Measurements from ENCODE around the gene PRTN3.
A peak's percentile ranks its signal among the peaks of the same experiment; 100 is the strongest.
"Not testable (repeated sequence)": the region's sequence is repeated elsewhere in the genome, so short reads cannot be mapped to it uniquely, and the experiment has no call there.

The PRTN3 gene

DNA sequence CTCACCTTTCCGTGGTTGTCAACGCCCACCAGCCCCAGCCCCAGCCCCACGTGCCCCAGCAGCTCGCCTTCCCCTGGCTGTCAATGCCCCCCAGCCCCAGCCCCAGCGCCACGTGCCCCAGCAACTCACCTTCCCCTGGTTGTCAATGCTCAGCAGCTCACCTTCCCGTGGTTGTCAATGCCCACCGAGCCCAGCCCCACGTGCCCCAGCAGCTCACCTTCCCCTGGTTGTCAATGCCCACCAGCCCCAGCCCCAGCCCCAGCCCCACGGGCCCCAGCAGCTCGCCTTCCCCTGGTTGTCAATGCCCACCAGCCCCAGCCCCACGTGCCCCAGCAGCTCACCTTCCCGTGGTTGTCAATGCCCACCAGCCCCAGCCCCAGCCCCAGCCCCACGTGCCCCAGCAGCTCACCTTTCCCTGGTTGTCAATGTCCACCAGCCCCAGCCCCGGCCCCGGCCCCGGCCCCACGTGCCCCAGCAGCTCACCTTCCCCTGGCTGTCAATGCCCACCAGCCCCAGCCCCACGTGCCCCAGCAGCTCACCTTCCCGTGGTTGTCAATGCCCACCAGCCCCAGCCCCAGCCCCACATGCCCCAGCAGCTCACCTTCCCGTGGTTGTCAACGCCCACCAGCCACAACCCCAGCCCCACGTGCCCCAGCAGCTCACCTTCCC is 37.3 kb downstream of the PRTN3 start:
- peaks cover 12% of the 10 kb centered on the region for H3K36me3 Mint-ChIP-seq (ENCODE audit: low read depth)
- H3K9me3 Mint-ChIP-seq; H3K4me1 Mint-ChIP-seq (ENCODE audit: low read depth); H3K27me3 Mint-ChIP-seq (ENCODE audit: low read depth); DNase-seq (ENCODE audit: low spot score); H3K4me3 Mint-ChIP-seq; H3K27ac Mint-ChIP-seq: not testable (repeated sequence)

DNA sequence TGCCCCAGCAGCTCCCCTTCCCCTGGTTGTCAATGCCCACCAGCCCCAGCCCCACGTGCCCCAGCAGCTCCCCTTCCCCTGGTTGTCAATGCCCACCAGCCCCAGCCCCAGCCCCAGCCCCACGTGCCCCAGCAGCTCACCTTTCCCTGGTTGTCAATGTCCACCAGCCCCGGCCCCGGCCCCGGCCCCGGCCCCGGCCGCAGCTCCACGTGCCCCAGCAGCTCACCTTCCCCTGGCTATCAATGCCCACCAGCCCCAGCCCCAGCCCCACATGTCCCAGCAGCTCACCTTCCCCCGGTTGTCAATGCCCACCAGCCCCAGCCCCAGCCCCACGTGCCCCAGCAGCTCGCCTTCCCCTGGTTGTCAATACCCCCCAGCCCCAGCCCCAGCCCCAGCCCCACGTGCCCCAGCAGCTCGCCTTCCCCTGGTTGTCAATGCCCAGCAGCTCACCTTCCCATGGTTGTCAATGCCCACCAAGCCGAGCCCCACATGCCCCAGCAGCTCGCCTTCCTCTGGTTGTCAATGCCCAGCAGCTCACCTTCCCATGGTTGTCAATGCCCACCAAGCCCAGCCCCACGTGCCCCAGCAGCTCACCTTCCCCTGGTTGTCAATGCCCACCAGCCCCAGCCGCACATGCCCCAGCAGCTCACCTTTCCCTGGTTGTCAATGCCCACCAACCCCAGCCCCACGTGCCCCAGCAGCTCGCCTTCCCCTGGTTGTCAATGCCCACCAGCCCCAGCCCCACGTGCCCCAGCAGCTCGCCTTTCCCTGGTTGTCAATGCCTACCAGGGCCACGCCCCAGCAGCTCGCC is 38.2 kb downstream of the PRTN3 start:
- peaks cover 10% of the 10 kb centered on the region for H3K36me3 Mint-ChIP-seq (ENCODE audit: low read depth)
- not testable (repeated sequence) for H3K4me3 Mint-ChIP-seq; DNase-seq (ENCODE audit: low spot score)

DNA sequence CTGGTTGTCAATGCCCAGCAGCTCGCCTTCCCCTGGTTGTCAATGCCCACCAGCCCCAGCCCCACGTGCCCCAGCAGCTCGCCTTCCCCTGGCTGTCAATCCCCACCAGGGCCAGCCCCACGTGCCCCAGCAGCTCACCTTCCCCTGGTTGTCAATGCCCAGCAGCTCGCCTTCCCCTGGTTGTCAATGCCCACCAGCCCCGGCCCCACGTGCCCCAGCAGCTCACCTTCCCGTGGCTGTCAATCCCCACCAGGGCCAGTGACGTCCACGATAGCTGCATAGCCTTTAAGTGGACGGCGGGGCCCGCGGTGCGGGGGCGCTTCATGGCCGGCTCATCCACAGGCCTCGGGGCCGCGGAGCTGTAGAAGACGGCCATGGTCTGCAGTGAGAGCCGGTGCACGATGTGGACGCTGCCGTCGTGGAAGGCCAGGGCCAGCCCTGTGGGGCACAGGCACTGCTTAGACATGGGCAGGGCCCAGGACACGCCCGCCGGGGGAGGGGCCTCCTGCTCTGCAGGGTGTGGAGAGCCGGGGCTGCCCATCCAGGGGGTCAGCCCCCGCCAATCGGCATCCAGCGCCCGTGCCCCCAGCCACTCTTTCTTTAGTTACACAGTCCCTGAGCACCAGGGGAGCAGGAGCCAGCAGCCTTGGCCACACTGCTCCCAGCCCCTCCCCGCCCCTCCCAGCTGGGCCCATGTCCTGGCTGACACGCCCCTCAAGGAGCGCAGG is 39.1 kb downstream of the PRTN3 start:
- Mint-ChIP-seq H3K4me1 (ENCODE audit: low read depth) (no peaks in the 10 kb centered on the region), H3K36me3 (ENCODE audit: low read depth) (peaks cover 10% of the 10 kb centered on the region), H3K27ac (no peak overlapping the region), H3K9me3 (no peaks in the 10 kb centered on the region), H3K4me3 (no peak overlapping the region), H3K27me3 (ENCODE audit: low read depth) (no peaks in the 10 kb centered on the region)
- DNase-seq (ENCODE audit: low spot score) = no peak

More for the DNA sequence above, 38.2 kb downstream of the PRTN3 start:
- H3K27ac Mint-ChIP-seq = peak overlapping the region; percentile 31
- H3K4me1 Mint-ChIP-seq (ENCODE audit: low read depth); H3K9me3 Mint-ChIP-seq; H3K27me3 Mint-ChIP-seq (ENCODE audit: low read depth): not testable (repeated sequence)

DNA sequence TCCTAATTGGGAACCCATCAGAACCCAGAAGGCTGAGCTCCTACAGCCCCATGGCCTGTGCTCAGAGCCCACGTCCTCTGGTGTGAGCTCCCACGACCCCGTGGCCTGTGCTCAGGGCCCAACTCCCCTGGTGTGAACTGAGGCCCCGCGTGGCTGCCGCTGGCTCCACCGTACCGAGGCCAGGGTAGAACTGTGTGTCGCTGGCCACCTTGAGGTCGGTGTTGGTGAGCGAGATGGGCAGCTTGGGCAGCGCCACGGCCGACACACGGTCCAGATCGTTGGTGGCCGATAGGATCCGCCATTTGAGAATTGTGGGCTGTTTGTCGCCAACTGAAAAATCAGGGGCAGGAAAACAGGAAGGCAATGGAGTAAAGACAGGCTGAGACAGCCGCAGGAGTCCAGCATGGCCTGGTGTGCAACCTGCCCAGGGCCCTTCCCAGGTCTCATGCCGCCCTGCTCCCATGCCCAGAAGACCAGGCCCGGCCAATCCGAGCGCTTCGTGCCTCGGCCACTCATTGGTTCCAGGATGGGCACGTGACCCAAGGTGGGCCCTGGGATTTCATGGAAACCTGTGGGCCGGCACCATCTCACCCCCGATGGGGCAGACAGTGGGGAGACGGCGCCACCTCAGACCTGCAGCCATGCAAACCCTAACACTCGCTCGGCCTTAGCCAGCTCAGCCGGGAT is 40.7 kb downstream of the PRTN3 start:
- DNase-seq (ENCODE audit: low spot score) = no peak
- Mint-ChIP-seq H3K4me3 (no peak overlapping the region), H3K27ac (no peak overlapping the region), H3K4me1 (ENCODE audit: low read depth) (no peaks in the 10 kb centered on the region), H3K36me3 (ENCODE audit: low read depth) (peaks cover 10% of the 10 kb centered on the region), H3K9me3 (no peaks in the 10 kb centered on the region), H3K27me3 (ENCODE audit: low read depth) (no peaks in the 10 kb centered on the region)

DNA sequence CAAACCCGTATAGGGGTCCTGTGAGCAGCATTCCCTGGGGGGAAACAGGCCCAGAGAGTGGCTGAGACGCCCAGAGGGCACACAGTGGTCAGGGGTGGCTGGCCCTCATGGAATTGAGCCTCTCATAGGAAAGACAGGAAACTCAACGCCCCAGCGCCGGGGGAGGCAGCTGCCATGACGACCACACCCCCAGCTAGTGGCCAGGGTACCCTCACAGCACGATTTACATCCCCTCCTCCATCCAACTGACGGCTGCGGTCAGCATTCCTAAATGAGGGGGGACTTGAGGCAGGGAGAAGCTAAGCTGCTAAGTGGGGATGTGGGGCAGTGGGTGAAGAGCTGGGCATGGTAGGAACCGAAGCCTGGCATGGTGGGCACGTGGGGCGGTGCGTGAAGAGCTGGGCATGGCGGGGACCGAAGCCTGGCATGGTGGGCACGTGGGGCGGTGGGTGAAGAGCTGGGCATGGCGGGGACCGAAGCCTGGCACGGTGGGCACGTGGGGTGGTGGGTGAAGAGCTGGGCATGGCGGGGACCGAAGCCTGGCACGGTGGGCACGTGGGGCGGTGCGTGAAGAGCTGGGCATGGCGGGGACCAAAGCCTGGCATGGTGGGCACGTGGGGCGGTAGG is 42.2 kb downstream of the PRTN3 start:
- H3K27ac Mint-ChIP-seq = no peak overlapping the region
- peaks cover 10% of the 10 kb centered on the region for H3K36me3 Mint-ChIP-seq (ENCODE audit: low read depth)
- H3K9me3 Mint-ChIP-seq = no peaks in the 10 kb centered on the region
- no peak for DNase-seq (ENCODE audit: low spot score)
- H3K4me1 Mint-ChIP-seq (ENCODE audit: low read depth) = no peaks in the 10 kb centered on the region
- H3K4me3 Mint-ChIP-seq = no peak overlapping the region
- no peaks in the 10 kb centered on the region for H3K27me3 Mint-ChIP-seq (ENCODE audit: low read depth)

DNA sequence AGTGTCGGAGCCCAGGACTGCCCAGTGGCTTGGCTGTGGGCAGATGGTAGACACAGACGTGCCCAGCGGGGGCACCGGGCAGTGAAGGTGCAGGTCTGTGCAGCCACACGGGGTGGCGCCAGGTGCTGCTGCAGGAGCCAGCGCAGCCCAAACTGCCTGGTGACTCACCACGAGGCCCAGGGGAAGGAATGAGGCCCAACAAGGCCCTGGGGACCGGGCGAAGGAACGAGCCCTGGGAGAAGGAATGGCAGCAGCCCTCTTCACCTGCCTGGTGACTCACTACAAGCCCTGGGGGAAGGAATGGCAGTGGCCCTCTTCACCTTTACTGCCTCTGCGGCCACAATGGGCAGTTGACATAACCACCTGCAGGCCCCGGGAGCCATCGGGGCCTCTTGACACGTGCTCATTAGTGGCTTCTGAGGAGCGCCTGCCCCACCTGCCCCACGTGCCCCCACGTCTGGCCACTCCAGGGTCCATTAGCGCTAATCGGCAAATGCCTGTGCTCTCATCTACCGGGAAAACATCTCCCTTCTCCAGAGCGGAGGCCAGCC is 42.9 kb downstream of the PRTN3 start:
- Mint-ChIP-seq H3K4me3 (no peak overlapping the region), H3K27ac (no peak overlapping the region), H3K4me1 (ENCODE audit: low read depth) (peaks cover under 1% of the 10 kb centered on the region), H3K36me3 (ENCODE audit: low read depth) (peaks cover 11% of the 10 kb centered on the region), H3K9me3 (no peaks in the 10 kb centered on the region), H3K27me3 (ENCODE audit: low read depth) (no peaks in the 10 kb centered on the region)
- DNase-seq (ENCODE audit: low spot score) = no peak

DNA sequence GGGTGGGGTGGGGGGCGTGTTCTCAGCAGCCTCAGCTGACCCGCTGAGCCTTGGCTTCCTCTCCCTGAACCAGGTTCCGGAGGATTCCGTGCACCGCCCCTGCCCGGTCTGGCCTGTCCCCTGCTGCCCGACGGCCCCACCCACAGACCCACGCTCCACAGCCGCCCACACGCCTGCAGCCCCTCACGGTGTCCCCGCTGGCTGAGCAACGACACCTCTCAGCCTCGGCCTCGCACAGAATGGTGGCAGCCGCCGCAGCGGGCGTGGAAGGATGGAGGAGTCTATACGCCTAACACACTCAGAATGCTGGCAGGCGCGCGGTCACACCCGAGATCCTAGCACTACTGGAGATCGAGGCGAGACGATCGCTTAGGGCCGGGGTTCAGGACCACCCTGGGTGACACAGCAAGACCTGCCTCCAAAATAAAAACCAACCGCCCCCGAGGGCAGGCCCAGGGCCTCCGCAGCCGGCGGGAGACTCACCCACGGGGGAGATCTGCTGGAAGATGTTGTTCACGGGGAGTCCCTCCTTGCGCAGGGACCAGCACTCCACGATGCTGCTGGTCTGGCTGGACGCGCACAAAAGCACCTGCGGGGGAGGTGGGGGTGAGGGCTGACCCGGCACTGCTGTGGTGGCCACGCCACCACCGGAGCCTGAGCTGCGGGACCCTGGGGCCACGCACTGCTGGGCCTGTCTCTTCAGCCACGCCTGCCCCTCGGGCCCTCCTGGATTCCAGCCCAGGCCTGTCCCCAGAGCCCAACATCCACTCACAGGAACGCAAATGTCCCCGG is 43.8 kb downstream of the PRTN3 start:
- DNase-seq (ENCODE audit: low spot score) = no peak
- H3K36me3 Mint-ChIP-seq (ENCODE audit: low read depth) = peaks cover 15% of the 10 kb centered on the region
- no peak overlapping the region for H3K27ac Mint-ChIP-seq
- H3K4me1 Mint-ChIP-seq (ENCODE audit: low read depth) = peaks cover 7% of the 10 kb centered on the region
- H3K27me3 Mint-ChIP-seq (ENCODE audit: low read depth) = no peaks in the 10 kb centered on the region
- H3K9me3 Mint-ChIP-seq = no peaks in the 10 kb centered on the region
- H3K4me3 Mint-ChIP-seq = no peak overlapping the region

DNA sequence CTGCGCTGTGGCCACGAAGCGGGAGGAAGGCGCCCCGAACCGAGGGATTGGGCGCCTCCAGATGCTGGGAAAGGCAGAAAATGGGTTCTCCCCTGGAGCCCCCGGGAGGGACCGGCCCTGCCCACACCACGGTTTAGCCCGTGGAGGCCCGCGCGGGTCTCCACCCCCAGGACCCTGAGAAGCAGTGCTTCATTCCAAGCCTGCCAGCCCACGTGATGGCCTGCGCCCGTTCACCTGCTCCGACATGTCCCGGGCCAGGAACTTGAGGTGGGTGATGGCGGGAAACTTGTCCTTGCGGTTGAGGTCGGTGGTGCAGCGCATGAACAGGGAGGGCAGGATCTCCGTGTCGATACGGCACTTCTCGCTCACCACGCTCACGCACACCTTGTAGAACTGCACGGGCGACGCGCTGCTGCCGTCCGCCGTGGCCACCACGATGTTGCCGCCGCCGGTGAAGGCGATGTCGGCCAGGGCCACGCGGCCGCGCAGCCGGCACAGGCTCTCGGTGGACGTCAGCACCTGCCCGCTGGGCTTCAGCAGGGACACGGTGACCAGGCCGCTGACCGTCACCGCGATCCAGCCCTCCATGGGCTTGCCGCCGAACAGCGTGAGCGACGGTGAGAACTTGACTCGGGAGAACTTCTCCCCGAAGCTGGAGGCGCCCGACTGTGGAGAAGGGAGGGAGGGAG is 44.9 kb downstream of the PRTN3 start:
- Mint-ChIP-seq H3K9me3 (no peaks in the 10 kb centered on the region), H3K36me3 (ENCODE audit: low read depth) (peaks cover 16% of the 10 kb centered on the region), H3K27me3 (ENCODE audit: low read depth) (no peaks in the 10 kb centered on the region), H3K27ac (no peak overlapping the region), H3K4me1 (ENCODE audit: low read depth) (peaks cover 7% of the 10 kb centered on the region), H3K4me3 (no peak overlapping the region)
- no peak for DNase-seq (ENCODE audit: low spot score)

DNA sequence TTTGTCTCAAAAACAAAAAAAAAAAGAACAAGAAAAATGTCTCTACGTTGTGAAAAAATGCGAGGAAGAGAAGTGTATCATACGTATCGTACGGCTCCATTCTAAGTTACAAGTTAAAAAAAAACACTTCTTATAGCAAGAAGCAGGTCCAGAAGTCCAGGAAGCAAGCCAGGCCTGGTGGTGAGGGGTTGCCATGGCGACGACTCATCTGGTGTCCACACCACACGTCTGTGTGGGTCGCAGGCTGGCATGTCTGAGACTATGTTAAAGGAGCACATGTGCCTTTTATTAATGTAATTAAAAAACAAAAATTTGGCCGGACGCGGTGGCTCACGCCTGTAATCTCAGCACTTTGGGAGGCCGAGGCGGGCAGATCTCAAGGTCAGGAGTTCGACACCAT is 46.3 kb downstream of the PRTN3 start:
- H3K36me3 Mint-ChIP-seq (ENCODE audit: low read depth) = peaks cover 14% of the 10 kb centered on the region
- no peaks in the 10 kb centered on the region for H3K9me3 Mint-ChIP-seq
- peaks cover 7% of the 10 kb centered on the region for H3K4me1 Mint-ChIP-seq (ENCODE audit: low read depth)
- H3K4me3 Mint-ChIP-seq = no peak overlapping the region
- no peak for DNase-seq (ENCODE audit: low spot score)
- no peaks in the 10 kb centered on the region for H3K27me3 Mint-ChIP-seq (ENCODE audit: low read depth)
- no peak overlapping the region for H3K27ac Mint-ChIP-seq

DNA sequence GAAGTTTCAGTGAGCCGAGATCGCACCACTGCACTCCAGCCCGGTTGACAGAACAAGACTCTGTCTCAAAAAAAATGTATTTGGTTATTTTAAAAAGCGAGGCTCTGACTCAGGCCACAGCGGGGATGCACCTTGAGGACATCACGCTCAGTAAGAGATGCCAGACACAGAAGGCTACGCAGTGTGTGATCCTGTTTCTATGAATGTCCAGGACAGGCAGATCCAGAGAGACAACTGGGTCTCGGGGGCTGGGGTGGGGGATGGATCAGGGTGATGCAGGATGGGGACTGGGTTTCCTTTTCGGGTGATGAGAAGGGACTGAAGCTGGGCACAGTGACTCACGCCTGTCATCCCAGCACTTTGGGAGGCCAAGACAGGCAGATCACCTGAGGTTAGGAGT is 46.8 kb downstream of the PRTN3 start:
- Mint-ChIP-seq H3K9me3 (no peaks in the 10 kb centered on the region), H3K27ac (no peak overlapping the region), H3K36me3 (ENCODE audit: low read depth) (peaks cover 11% of the 10 kb centered on the region), H3K4me1 (ENCODE audit: low read depth) (peaks cover 7% of the 10 kb centered on the region), H3K27me3 (ENCODE audit: low read depth) (no peaks in the 10 kb centered on the region), H3K4me3 (no peak overlapping the region)
- no peak for DNase-seq (ENCODE audit: low spot score)

DNA sequence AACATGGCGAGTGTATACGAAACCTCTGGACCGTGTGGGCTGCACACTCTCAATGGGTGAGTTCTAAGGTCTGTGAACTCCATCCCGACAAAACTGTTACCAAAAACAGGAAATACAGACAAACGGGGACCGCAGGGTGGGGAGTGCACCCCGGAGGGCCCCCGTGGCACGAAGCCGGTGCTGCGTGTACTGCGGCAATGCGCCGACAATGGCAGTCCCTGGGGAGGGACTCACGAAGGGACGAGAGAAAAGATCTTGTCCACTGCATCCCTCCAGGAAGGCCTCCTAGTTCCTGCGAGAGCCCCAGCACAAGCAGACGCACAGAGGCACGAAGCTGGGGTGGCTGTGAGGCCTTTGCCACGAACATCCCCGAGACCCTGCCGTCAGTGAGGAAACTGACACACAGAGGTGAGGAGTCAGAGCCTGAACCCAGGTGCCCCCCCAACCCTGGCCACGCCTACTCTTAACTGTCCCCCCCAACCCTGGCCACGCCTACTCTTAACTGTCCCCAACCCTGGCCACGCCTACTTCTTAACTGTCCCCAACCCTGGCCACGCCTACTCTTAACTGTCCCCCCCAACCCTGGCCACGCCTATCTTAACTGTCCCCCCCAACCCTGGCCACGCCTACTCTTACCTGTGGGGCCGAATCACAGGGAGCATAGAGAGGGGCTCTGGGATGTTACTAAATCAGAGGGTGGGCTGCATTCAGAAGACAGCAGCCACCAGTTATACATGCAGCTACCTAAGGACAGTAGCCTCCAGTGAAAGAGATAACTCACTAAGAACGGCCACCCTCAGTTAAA is 48.0 kb downstream of the PRTN3 start:
- peak overlapping the region; percentile 26 for H3K4me3 Mint-ChIP-seq
- DNase-seq (ENCODE audit: low spot score) = no peak
- H3K4me1 Mint-ChIP-seq (ENCODE audit: low read depth) = peaks cover 12% of the 10 kb centered on the region
- peaks cover 14% of the 10 kb centered on the region for H3K36me3 Mint-ChIP-seq (ENCODE audit: low read depth)
- H3K9me3 Mint-ChIP-seq = no peaks in the 10 kb centered on the region
- H3K27me3 Mint-ChIP-seq (ENCODE audit: low read depth) = peaks cover 3% of the 10 kb centered on the region
- peak overlapping the region; percentile 63 for H3K27ac Mint-ChIP-seq

Measured in T-helper 2 cell treated with Interferon-gamma antibody and Interleukin-4, amounts not matched to agents 5 μg/mL and 100 μg/mL, for 36 hours (primary cell).